GM21737 (cell line): ENCODE data around the gene GREB1.
"Not testable (repeated sequence)": the region's sequence is repeated elsewhere in the genome, so short reads cannot be mapped to it uniquely, and the experiment has no call there.

Experiments
- ATAC-seq: cut with Tn5 transposase; IDR thresholded peaks from one replicate; pipeline ENCODE4 v1.9.1; 2021; ENCODE audit warnings: mild to moderate bottlenecking, moderate library complexity; ENCODE audit not compliant: unreplicated experiment

GREB1 gene

DNA sequence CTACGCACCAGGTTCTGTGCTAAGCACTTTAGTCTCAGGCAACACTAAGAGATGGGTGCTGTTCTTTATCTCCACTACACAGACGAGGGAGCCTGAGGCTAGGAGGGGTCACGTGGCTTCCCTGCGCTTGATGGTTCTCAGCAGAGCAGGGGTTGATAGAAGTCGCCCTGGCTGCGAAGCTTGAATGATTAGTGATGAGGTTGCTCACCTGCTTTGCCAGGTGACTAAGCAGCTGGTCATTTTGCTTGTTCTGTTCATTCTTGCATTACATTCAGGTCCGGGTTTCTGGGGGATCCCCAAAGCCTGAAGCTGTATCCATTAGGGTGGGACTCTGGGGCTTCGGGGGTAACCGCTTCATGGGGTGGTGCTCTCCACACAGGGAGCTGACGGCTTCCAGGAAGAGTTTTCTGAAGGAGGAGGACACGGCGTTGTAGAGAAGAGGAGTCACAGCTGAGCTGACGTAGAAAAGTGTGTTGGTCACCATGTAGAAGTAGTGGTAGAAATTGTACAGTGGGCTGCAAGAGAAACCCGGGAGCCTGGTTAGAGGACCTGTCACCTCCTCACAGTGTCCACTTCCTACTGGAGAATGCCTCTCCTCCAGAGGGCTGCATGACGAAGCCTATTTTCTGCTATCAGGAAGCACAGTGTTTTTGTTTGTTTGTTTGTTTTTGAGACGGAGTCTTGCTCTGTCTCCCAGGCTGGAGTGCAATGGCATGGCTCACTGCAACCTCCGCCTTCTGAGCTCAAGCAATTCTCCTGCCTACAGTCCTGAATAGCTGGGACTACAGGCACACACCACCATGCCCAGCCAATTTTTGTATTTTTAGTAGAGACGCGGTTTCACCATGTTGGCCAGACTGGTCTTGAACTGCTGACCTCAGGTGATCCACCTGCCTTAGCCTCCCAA is 124.6 kb downstream of the GREB1 start:
- no peak for ATAC-seq

DNA sequence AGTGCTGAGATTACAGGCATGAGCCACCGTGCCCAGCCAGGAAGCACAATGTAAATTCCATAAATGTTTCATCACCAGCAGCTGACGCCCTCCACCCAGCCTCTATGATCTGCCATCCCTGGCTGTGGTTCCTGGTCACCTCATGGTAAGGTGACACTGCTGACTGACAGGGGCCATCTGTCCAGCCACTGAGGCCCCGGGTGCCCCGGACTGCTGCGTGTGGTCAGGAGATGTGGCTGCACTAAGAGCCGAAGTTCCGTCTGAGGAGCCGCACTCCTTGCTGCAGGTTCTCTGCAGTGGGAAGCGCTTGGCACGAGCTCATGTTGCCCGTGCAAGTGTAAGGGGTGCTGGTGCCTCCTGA is 125.2 kb downstream of the GREB1 start:
- ATAC-seq = no peak

DNA sequence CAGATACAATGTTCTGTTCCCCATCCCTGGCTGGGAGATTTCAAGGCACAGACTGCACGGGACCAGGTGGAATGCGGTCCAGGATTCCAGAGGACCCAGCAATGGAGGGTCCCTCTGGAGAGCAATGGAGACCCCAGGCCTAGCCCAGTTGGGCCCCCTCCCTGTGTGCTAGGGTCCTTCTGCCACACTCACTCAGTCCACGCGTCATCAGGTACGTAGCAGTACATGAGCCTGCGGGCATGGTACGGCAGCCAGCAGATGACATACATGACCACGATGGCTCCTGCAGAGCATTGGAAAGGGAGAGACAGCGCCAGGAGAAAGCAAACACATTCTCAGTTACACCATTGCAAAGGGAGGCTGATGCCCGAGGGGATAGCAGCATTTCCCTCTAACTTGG is 126.0 kb downstream of the GREB1 start:
- ATAC-seq = no peak

DNA sequence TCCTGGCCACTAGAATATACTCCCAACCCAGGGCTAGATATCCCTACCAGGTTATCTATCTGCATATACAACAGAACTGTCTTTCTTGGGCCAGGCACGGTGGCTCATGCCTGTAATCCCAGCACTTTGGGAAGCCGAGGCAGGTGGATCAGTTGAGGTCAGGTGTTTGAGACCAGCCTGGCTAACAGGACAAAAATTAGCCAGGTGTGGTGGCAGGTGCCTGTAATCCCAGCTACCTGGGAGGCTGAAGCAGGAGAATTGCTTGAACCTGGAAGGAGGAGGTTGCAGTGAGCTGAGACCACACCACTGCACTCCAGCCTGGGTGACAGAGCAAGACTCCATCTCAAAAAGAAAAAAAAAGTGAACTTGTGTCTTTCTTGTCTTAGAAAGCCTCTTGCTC is 126.6 kb downstream of the GREB1 start:
- not testable (repeated sequence) for ATAC-seq

DNA sequence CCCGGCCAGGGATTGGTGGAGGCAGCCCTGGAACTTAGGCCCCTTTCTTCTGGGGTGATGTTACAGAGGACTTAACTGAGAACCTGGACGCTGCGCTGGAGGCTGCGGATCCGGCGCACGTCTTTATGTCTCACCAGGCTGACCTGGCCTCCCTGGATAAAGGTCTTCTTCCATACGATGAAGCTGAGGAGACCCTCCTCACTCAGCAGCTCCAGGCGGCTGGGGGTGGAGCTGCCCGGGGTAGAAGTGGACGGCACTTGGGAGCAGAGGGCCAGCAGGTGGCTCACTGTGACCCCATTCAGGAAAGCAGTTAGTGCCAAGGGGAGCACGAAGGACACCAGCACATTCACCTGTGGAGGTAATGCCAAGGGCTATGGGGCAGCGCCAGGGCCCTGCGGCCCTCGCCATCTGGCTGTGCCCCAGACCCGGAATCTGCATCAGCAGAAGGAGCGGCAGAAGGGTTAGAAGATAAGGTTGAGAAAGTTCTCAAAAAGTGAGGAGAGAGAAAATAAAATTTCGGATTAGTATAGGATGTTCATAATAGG is 128.1 kb downstream of the GREB1 start:
- no peak for ATAC-seq

DNA sequence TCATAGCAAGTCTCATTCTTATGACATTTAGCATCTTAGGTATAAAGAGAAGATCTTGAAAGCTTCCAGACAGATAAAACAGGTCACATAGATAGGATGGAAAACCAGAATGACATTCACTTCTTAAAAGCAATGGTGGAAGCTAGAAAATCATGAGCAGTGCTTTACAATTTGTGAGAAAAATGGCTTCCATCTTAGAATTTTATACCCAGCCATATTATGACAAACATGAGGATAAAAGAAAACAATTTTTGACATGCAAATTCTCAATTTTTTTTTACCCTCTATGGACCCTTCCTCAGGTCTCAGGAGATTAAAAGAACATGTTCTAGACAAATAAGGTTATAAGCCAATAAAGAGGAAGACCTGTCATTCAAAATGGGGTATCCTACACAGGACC is 129.0 kb downstream of the GREB1 start:
- no peak for ATAC-seq

DNA sequence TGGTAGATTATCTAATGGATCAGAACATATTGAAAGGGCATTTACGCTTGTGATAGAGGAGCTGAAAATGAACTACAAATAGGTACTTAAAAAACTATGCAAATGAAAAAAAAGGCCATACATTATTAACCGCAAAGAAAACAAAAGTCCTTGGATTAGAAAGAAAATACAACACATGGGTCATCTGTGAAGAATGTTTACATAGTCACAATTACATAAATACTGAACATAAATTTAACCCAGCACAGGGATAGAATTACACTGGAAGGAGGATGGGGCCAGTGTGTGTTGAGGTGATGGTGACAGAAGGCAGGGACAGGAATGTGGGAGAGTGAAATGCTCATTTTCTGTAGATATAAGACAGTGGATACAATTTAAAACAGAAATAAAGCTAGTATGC is 129.6 kb downstream of the GREB1 start:
- ATAC-seq = no peak

DNA sequence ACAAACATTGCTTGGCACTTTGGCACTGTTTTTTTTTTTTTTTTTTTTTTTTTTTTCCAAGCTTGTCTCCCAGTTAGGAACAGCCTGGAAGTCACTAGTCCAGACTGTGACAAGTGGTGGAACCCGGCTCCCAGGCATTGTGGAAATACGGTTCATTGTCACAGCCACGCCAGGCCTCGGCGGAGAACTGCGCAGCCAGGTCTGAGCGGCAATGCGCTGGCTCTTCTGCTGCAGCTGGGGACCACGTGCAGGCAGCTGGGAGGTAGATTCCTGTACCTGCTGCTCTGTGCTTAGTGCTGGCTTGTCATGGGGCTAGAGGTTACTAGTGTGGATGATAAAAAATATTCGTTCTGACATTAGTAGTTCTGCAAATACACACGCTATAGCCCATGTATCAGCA is 131.2 kb downstream of the GREB1 start:
- no peak for ATAC-seq

DNA sequence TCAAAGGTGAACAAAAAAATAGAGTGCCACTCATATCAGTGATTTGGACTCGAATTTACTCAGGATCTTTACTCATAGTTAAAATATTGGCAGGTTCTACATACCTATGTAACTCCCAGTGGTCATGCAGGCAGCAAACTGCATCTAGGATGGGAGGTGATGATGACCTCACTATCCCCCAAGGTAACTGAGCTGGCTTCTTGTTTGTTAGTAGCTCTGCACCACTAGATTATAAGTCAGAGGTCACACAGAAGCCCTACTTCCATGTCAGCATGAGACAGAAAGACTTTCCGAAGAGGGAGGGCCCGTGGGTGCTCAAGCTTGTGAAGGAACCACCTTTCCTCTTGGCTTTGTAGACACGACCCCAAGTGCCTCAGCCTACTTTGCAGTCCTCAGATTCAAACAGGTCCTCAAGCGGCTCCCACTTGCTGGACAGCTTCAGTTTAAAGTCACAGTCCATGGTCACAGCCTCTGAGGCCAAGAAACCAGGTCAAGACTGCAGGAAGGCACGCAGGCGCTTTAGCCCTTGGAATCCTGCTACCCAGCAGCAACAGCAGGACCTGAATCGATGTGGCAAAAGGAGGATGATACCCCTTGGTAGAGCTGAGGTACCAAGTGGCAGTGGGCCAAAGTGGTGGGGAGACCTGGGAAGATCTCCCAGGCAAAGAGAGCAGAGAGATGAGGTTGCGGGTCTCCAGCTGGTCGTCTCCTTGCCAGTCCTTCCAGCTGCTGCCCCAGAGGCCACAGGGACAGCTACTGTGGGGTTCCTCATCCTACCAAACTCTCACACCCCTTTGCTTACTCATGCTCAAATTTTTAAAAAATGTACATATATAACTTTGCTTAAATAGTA is 131.9 kb downstream of the GREB1 start:
- no peak for ATAC-seq

DNA sequence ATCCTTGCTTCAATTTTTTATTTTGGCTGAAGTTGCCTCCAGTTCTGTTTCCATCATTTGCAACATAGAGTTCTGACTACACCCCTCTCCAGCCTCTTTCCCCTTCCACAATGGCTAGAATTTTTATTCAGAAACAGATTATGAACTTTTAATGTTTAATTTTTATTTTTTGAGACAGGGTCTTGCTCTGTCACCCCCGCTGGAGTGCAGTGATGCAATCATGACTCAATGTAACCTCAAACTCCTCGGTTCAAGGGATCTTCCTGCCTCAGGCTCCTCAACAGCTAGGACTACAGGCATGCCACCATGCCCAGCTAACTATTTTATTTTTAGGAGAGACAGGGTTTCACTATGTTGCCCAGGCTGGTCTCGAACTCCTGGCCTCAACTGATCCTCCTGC is 133.3 kb downstream of the GREB1 start:
- no peak for ATAC-seq

DNA sequence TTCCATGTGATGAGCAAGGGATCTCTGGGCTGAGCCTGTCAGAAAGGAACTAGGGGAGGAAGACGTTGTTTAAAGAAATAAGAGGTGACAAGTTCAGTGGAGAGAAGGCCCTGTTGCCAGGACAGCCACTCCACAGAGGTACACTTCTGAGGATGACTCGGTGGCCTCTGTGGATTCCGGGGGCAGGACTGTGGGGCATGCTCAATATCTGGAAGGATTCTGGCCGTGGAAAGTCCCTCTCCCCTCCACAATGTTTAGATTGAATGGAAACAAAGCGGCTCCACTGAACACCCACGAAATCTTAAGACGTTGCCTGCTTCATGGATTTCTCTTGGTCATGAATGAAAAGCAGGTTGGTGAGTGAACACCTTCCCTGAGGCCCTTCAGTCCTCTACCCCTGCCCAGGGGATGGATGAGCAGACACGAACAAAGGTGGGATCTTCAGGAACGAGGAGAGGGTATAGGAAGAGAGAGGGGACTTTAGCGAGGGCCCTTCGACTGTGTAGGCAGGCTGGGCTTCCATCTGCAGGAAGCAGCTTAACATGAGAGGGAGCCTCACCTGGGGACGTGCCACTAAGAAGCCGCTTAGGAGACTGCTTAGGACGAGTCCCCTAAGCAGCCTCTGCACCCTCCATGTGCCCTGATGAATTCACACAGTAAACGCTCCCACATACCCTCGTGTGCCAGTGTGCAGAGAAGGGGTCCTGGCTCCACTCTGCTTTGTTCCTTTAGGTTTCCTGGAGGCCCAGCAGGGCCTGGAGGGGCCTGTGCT is 134.2 kb downstream of the GREB1 start:
- ATAC-seq = no peak

DNA sequence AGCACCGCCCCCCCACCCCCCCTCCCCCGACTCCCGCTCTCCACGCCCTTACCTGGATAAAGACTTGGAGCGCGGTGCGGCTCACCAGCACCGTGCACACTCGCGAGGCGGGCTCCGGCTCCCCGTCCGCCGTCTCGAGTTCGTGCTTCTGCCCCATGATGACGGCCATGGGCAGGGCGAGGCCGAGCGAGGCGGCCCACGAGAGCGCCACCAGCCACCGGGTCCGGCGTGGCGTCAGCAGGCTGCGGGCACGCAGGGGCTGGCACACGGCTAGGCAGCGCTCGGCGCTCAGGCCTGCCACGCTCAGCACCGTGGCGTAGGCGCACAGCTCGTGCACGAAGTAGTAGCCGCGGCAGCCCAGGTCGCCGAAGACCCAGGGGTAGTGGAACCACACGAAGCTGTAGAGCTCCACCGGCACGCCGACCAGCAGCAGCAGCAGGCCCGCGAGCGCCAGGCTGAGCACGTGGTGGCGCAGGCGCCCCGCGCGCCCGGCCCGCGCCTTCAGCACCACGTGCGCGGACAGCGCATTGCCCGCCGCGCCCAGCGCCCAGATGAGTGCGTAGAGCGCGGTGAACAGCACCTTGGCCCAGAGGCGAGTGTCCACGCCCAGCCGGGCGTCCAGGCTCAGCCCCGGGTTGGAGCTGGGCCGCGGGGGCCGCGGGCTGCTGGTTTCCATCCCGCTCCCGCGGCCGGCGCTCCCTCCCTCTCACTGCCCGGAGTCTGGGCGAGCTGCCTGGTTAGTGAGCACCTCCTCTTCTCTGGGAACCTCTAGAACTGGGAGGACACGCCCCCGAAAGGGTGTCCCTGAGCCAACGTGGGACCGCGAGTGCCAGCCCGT is 135.8 kb downstream of the GREB1 start, which contains the start of gene NTSR2:
Gene NTSR2 (minus strand): TSS at position 742 of the 838 bp plus-strand sequence. CDS start 66 bp downstream, at position 676.
- ATAC-seq = no peak

DNA sequence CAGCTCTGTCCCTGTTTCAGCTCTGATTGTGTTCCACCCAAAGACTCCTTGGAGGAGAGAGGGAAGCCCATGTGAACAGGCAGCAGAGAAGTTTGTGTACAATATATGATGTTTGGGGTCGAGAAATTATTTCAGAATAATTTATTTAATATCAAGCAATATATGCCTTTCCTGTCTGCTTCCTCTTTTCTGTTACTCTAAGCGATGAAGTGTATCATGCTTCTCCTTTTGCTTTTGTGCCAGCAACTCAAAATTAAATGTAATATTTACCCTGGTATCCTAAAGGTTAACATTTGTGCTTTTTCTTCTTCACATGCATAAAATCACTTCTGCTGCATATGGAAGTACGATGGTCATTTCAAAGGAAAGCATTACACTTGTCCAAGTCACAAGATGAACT is 138.6 kb downstream of the GREB1 start:
- ATAC-seq = no peak

DNA sequence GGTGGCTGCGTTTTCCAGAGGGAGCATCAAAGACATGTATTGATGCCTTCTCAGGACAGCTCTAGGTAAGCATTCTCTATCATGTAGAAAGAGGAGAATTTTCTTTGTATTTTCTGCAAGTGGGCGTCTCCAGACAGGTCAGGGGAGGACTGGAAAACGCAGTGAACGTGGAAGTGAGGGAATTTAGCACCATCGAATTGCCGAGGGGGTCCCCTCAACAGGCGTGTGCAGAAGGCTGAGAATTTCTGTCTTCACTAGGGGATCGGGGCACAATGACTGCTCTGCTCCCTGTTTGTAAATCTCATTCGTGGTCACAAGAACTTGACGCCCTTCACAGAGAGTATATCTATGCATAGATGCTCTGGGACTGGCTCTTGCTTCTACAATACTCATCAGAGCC is 141.1 kb downstream of the GREB1 start:
- ATAC-seq = no peak

DNA sequence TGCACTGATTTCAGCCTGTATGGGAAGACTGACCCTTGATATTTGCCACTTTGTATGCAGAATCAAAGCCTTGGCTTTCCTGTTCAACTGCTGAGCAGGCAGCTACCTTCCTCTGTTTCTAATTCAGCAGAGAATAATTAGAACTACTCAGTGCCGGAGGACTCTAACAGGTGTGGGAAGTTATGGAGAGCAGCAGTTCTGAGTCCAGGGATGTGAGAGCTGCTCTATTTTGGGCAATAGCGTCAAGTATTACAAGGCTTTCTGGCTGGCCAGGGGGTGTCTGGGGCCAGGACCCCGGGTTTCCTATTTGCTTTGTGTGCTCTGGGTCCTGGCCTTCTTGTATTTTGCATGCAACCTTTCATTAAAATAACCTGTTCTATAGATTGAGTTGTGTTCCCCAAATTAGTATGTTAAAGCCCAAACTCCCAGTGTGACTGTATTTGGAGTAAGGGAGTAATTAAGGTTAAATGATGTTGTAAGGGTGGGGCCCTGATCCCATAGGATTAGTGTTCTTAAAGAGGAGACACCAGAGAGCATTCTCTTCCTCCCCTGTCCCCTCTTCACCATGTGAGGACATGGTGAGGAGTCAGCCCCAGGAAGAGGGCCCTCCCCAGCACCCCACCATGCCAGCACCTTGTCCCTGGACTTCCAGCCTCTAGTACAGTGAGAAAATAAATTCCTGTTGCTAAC is 141.7 kb downstream of the GREB1 start:
- ATAC-seq = no peak

DNA sequence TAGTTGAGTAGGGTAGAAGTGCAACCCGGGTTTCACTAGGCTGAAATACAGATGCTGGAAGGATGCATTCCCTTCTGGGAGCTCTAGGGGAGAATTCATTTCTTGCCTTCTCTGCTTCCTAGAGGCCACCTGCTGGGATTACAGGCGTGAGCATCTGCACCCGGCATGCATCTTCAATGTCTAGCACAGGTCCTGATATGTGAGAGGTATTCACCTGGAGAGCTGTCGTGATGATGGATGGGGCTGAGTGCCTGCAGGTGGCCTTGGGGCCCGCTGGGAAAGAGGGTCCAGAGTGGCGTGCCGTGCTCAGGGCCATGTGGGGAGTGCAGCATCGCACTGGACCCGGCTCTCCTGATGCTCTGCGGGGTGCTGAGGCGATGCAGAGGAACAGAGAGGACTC is 142.8 kb downstream of the GREB1 start:
- ATAC-seq = no peak

DNA sequence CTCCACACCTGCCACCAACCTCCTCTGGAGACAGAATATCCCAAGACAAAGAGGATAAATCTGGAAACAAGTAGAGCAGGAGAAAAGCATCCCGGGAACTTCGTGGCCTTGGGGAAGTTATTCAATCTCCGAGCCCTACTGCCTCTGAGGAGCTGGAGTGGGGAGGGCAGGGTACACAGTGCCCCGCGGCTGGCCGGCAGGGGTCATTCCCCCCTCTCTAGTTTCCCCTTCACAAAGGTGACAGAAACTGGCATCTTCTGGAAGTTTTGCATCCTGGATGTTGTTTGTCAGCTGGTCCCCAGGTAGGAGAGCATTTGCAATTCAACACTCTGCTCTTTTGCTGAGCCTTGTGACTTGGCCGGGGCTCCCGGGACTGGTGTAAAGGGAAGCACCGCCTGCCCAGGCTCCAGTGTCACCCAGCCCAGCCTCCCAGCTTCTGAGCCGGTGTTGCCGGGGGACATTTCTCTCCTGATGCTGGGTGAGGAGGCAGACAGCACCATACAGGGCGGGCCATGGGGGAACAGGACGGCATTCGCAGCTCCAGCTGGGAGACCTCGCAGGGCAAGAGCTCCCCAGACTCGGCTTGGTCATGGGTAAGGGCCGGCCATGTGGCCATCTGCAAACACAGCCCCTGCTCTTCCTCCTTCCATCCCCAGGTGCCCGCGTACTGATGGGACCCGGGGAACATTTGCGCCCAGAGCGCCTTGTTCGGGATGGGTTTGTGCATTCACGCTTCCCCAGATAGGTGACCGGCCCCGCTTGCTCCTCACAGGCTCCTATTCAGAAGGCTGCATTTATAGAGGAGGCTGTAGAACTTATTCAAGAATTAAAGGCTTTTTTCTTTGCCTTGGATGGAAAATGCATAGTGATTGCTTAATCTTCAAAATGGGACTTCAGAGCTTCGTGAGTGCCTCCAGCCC is 143.6 kb downstream of the GREB1 start:
- no peak for ATAC-seq

DNA sequence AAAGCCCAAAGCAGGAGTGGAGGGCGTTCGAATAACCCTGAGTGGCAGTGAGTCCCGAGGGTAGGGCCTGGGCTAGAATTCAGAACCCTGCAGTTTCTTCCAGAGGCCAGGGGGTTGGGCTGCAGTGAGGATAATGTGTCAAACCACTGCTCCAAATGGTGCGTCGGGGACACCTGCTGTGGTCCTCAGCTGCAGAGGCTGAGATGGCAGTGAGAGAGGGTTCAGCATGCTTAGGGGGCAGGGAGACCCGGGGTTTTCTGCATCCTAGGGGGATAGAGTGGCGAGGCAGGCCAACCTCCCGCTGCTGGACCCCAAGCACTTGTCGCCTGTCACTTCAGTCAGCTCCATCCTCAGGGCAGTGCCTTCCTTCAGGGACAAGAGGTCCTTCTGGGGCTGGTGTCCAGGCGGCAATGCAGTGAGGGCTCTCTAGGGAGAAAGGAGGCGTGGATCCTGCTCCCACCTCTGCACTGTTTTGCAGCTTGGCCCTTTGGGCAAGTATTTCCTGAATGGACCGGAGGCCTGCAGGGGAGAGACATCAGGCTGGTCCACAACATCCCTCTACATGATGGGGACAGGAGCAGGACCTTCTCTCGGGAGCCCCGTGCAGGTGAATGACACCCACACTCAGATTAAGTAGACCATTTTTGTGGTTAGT is 144.6 kb downstream of the GREB1 start:
- ATAC-seq = no peak
